ENCODE results near the gene DLAT. TPM values are rescaled to one million over a fixed set of nuclear protein-coding genes. Genes with fewer than 3 reads are reported as not detected.

Gene DLAT
- total RNA-seq, 1 donor from 2014 or later = 36.7 TPM

DNA sequence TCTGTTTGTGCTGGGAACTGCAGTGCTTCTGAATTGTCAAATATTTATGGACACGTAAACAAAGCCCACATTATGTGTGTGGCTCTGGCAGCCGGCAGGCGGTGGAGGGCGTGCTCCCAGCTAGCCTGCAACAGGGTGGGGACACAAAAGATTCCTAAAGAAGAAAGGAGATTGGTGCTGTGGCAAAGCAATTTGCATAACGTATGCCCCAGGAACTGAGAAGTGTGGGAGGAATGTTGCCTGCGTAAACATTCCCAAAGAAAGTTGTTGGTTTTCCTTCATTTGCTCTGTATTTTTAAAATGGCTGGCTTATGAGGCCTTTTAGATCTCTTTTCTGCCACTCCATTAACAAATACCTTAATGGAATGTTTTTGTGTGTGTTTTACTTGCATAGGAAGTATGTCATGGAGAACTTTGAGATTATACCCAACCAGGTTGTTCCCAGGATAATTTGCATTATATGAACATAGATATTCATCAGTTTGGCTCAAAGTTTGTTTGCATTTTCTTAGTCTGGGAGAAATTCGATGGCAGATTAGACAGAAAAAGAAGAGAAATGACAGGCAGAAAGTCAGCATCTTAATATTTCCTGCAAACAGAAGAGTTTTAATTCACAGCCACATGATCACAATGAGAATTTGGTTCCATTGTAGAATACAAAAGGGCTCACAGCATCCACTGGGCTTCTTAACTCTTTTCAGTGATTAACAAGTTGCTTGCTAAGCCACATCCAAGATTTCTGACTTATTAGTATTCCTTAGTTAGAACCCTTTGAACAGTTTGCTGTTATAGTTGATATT lies 41.8 kb upstream of the DLAT start:
- peak; percentile 51 for DNase-seq (ENCODE audit: low spot score, unreplicated experiment)
- Mint-ChIP-seq H3K27me3 (peaks cover under 1% of the 10 kb centered on the region), H3K4me3 (ENCODE audit: low read depth) (peak overlapping the region; percentile 85), H3K36me3 (ENCODE audit: insufficient read depth) (peaks cover 15% of the 10 kb centered on the region), H3K4me1 (ENCODE audit: low read depth) (peaks cover 25% of the 10 kb centered on the region), H3K27ac (peak overlapping the region; percentile 99), H3K9me3 (ENCODE audit: low read depth) (no peaks in the 10 kb centered on the region)
- TF ChIP-seq CTCF (IDR thresholded peaks at IDR 0.05; ENCODE audit: unreplicated experiment) = peak; percentile 40

DNA sequence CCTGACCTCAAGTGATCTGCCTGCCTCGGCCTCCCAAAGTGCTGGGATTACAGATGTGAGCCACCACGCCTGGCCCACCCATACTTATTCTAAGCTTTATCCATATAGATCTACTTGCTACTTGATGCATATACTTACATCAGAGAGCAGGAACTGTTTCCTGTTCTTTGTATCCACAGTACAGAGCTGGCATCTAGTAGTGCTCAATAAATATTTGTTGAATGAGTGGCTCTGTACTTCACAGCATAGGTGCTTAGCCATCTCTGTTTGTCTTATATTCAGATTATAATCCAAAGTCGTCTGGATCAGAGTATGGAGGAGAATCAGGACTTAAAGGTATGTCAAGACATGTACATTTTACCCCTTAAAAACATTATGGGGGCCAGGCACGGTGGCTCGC lies 38.6 kb upstream of the DLAT start:
- no peak for TF ChIP-seq CTCF (IDR thresholded peaks at IDR 0.05; ENCODE audit: unreplicated experiment)
- peaks cover 28% of the 10 kb centered on the region for H3K4me1 Mint-ChIP-seq (ENCODE audit: low read depth)
- H3K4me3 Mint-ChIP-seq (ENCODE audit: low read depth) = no peak overlapping the region
- H3K27me3 Mint-ChIP-seq = no peaks in the 10 kb centered on the region
- no peaks in the 10 kb centered on the region for H3K9me3 Mint-ChIP-seq (ENCODE audit: low read depth)
- H3K27ac Mint-ChIP-seq = no peak overlapping the region
- H3K36me3 Mint-ChIP-seq (ENCODE audit: insufficient read depth) = peaks cover 27% of the 10 kb centered on the region
- no peak for DNase-seq (ENCODE audit: low spot score, unreplicated experiment)

- H3K27me3 Mint-ChIP-seq = no peaks in the 10 kb centered on the region
- no peaks in the 10 kb centered on the region for H3K9me3 Mint-ChIP-seq (ENCODE audit: low read depth)
- H3K4me3 Mint-ChIP-seq (ENCODE audit: low read depth) = no peak overlapping the region
These were observed 34.8 kb upstream of the DLAT start for GRCh38 chr11:111990381-111990780.

GRCh38 chr11:111992206-111992855 lies 32.9 kb upstream of the DLAT start:
- H3K4me1 Mint-ChIP-seq (ENCODE audit: low read depth) = peaks cover 5% of the 10 kb centered on the region
- H3K36me3 Mint-ChIP-seq (ENCODE audit: insufficient read depth) = peaks cover 26% of the 10 kb centered on the region
- H3K27me3 Mint-ChIP-seq = no peaks in the 10 kb centered on the region
- no peak for TF ChIP-seq CTCF (IDR thresholded peaks at IDR 0.05; ENCODE audit: unreplicated experiment)
- no peak for DNase-seq (ENCODE audit: low spot score, unreplicated experiment)
- H3K9me3 Mint-ChIP-seq (ENCODE audit: low read depth) = no peaks in the 10 kb centered on the region
- H3K4me3 Mint-ChIP-seq (ENCODE audit: low read depth) = no peak overlapping the region
- H3K27ac Mint-ChIP-seq = no peak overlapping the region

More at GRCh38 chr11:111990381-111990780, 34.8 kb upstream of the DLAT start:
- DNase-seq (ENCODE audit: low spot score, unreplicated experiment) = no peak
- peaks cover 7% of the 10 kb centered on the region for H3K4me1 Mint-ChIP-seq (ENCODE audit: low read depth)
- peaks cover 32% of the 10 kb centered on the region for H3K36me3 Mint-ChIP-seq (ENCODE audit: insufficient read depth)
- TF ChIP-seq CTCF (IDR thresholded peaks at IDR 0.05; ENCODE audit: unreplicated experiment) = no peak
- no peak overlapping the region for H3K27ac Mint-ChIP-seq

DNA sequence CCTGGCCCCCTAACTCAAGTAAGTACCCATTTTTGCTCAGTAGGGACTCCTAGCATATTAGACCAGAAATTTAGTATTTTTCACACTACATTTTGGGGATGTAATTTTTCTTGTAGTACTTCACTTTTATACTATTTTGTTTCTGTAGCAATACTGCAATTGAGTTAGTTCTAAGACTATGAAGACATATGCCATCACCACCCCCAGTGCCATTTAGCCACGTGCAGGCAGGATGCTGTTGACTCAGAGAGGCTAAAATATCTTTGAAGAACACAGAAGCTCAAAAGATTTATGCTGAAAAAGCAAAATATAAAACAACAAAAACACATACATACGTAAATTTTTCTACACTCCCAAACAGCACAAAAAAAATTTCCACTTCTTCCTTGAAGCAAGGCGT lies 29.1 kb upstream of the DLAT start:
- H3K9me3 Mint-ChIP-seq (ENCODE audit: low read depth) = no peaks in the 10 kb centered on the region
- H3K27ac Mint-ChIP-seq = no peak overlapping the region
- no peak for DNase-seq (ENCODE audit: low spot score, unreplicated experiment)
- no peaks in the 10 kb centered on the region for H3K27me3 Mint-ChIP-seq
- peaks cover 4% of the 10 kb centered on the region for H3K4me1 Mint-ChIP-seq (ENCODE audit: low read depth)
- peaks cover 30% of the 10 kb centered on the region for H3K36me3 Mint-ChIP-seq (ENCODE audit: insufficient read depth)
- no peak overlapping the region for H3K4me3 Mint-ChIP-seq (ENCODE audit: low read depth)
- TF ChIP-seq CTCF (IDR thresholded peaks at IDR 0.05; ENCODE audit: unreplicated experiment) = no peak
